Epithelial cell of proximal tubule (primary cell): ENCODE data around the gene ATP8B3. TPM values are rescaled to one million over a fixed set of nuclear protein-coding genes. Genes with fewer than 3 reads are reported as not detected.

Experiments
- DNase-seq: peaks from one replicate; pipeline ENCODE4 v3.0.0-alpha.2; 2011; ENCODE audit warnings: low read depth
- H3K4me3 ChIP-seq: 2 replicates; pipeline ENCODE4 v1.5.1; 2011; ENCODE audit warnings: low read depth, mild to moderate bottlenecking, low read length
- CTCF ChIP-seq: conservative IDR thresholded peaks from 2 replicates; pipeline ENCODE4 v1.5.1; 2012; ENCODE audit warnings: low read depth, mild to moderate bottlenecking, low read length
- total RNA-seq: library from RNA; depleted of rRNA; stranded (reverse); fragments of >200 nt; gene quantifications from 2 replicates; pipeline ENCODE4 v1.2.3, GENCODE V29; 2015

Gene ATP8B3
- total RNA-seq, 1 donor from 2014 or later = 1.7 TPM

GRCh38 chr19:1757468-1758230, 54.4 kb downstream of the ATP8B3 start:
- DNase-seq = no peak
- no peak overlapping the region for H3K4me3 ChIP-seq
- no peak for TF ChIP-seq CTCF

GRCh38 chr19:1756705-1757465, 55.2 kb downstream of the ATP8B3 start:
- TF ChIP-seq CTCF = no peak
- H3K4me3 ChIP-seq = no peak overlapping the region

GRCh38 chr19:1756264-1756663, 55.8 kb downstream of the ATP8B3 start:
- no peak overlapping the region for H3K4me3 ChIP-seq
- no peak for DNase-seq
- TF ChIP-seq CTCF = no peak

More at GRCh38 chr19:1756705-1757465, 55.2 kb downstream of the ATP8B3 start:
- DNase-seq = no peak

- no peak overlapping the region for H3K4me3 ChIP-seq
- no peak for DNase-seq
- TF ChIP-seq CTCF = no peak
These were observed 56.5 kb downstream of the ATP8B3 start for GRCh38 chr19:1755467-1756171.

GRCh38 chr19:1754636-1755466, 57.2 kb downstream of the ATP8B3 start:
- no peak for TF ChIP-seq CTCF
- H3K4me3 ChIP-seq = no peak overlapping the region
- no peak for DNase-seq

- no peak for TF ChIP-seq CTCF
- no peak for DNase-seq
- H3K4me3 ChIP-seq = no peak overlapping the region
These were observed 57.9 kb downstream of the ATP8B3 start for GRCh38 chr19:1754018-1754635.
